Muscle layer of colon (tissue), 2 donors: Measurements from ENCODE around the gene JPH2.

ENCODE experiments used
- H3K27ac ChIP-seq: one replicate; pipeline ENCODE4 v1.7.0; 2013; ENCODE audit warnings: low read depth, mild to moderate bottlenecking, low read length, moderate library complexity
- H3K27me3 ChIP-seq, 2 donors: one replicate each; pipeline ENCODE4 v1.7.0; 2013; ENCODE audit warnings: low read length in 2 of 2, mild to moderate bottlenecking in 2 of 2; ENCODE audit not compliant: insufficient read depth in 2 of 2, control insufficient read depth in 1 of 2
- H3K36me3 ChIP-seq: one replicate; pipeline ENCODE4 v1.7.0; 2013; ENCODE audit warnings: mild to moderate bottlenecking, low read length; ENCODE audit not compliant: insufficient read depth
- H3K4me1 ChIP-seq: one replicate; pipeline ENCODE4 v1.7.0; 2013; ENCODE audit warnings: mild to moderate bottlenecking, low read length; ENCODE audit not compliant: insufficient read depth
- H3K4me3 ChIP-seq, 2 donors: one replicate each; pipeline ENCODE4 v1.7.0; 2013; ENCODE audit warnings: low read length in 2 of 2, low read depth in 1 of 2, mild to moderate bottlenecking in 1 of 2, moderate library complexity in 1 of 2
- H3K9ac ChIP-seq: one replicate; pipeline ENCODE4 v1.7.0; 2013; ENCODE audit warnings: low read length
- H3K9me3 ChIP-seq: one replicate; pipeline ENCODE4 v1.7.0; 2013; ENCODE audit warnings: mild to moderate bottlenecking, low read length
- donor health status: abdominal sarcoma.
- donor health status: Adenocarcinoma of cecum.

JPH2 gene

DNA sequence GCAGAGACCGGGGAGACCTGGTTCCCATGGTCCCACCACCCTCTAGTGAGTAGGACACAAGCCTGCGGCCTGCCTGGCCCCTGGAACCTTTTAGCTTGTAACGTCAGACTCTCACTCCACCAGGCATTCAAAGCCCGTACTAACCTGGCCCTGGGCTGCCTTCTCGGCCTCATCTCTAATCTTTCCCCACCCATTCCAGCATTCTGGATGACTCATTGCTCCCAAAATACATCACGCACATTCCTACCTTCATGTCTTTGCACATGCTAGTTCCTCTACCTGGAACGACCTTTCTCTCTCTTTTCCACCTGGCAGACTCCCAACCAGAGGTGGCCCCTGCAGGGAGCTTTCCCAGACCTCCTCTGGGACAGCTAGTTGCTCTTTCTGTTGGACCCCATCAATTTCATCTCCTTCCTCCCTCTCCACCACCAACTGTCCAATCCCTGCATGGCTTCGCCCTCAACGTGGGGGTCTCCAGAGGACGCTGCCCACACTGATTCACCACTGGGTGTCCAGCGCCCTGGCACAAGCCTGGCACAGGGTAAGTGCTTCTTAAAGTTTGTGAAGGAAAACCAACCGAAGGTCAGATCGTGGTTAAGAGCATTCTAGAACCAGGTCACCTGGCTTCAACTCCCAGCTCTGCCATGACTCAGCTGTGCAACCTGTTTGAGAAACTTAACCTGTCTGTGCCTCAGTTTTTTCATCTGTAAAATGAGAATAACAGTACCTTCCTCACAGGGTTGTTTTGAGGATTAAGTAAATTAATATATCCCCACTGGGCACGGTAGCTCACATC, 35.2 kb downstream of the JPH2 start:
- no peaks in the 10 kb centered on the region for H3K9me3 ChIP-seq
- peak overlapping the region; percentile 87 for H3K27ac ChIP-seq
- H3K36me3 ChIP-seq, result peaks cover 13% of the 10 kb centered on the region
- H3K4me1 ChIP-seq, result peaks cover 61% of the 10 kb centered on the region
- no peak overlapping the region for H3K4me3 ChIP-seq
- H3K27me3 ChIP-seq, result no peaks in the 10 kb centered on the region
- no peak overlapping the region for H3K9ac ChIP-seq

DNA sequence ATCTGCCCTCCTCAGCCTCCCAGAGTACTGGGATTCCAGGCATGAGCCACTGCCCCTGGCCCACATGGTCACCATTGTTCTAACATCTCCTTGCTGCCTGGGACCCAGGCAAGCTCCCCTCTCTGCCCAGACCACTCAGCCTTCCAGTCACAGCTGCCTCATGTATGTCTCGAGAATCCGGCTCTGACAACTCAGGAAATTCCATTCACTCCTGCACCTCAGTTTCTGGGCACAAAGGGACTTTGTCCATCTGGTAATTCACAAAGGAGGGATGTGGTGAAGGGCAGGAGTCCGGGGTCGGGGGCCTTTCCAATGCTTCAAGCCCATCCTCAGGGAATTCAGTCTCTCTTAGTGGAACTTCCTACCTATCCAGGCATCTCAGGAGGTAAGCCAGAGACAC, 40.7 kb downstream of the JPH2 start:
- H3K4me3 ChIP-seq, result no peak overlapping the region
- H3K4me1 ChIP-seq, result peaks cover 66% of the 10 kb centered on the region
- H3K27me3 ChIP-seq, result no peaks in the 10 kb centered on the region
- peaks cover 16% of the 10 kb centered on the region for H3K36me3 ChIP-seq
- H3K9me3 ChIP-seq, result no peaks in the 10 kb centered on the region
- peak overlapping the region; percentile 54 for H3K27ac ChIP-seq
- H3K9ac ChIP-seq, result no peak overlapping the region

- H3K27me3 ChIP-seq, result no peaks in the 10 kb centered on the region
- H3K4me1 ChIP-seq, result peaks cover 74% of the 10 kb centered on the region
- H3K36me3 ChIP-seq, result peaks cover 16% of the 10 kb centered on the region
- H3K27ac ChIP-seq, result peak overlapping the region; percentile 89
- no peaks in the 10 kb centered on the region for H3K9me3 ChIP-seq
- peak overlapping the region; percentile 28 for H3K9ac ChIP-seq
- H3K4me3 ChIP-seq, result peak overlapping the region in 1 of 2 donors; percentile 12
These were observed 41.7 kb downstream of the JPH2 start for GRCh38 chr20:44145131-44145775.

DNA sequence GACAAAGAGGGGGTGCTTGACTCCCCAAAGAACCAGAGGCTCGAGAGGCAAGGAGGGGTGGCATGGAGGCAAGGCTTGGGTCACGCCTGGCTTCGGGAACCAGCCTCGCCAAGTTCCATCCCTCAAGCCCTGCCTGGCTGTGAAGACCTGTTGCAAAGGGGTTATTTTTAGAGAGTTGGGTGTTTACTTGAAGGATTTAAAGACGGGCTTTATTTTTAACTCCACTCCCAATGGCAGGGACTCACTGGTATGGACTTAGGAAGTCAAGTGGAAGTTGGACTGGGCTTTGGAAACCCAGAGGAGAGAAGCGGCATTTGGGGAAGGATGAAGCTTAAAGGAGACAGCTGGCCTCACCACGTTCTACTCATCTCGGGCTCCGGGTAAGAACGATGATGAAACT, 43.1 kb downstream of the JPH2 start:
- H3K27ac ChIP-seq, result peak overlapping the region; percentile 89
- peaks cover 12% of the 10 kb centered on the region for H3K36me3 ChIP-seq
- peak overlapping the region in 1 of 2 donors; percentile 12 for H3K4me3 ChIP-seq
- H3K27me3 ChIP-seq, result no peaks in the 10 kb centered on the region
- no peaks in the 10 kb centered on the region for H3K9me3 ChIP-seq
- H3K9ac ChIP-seq, result peak overlapping the region; percentile 47
- peaks cover 74% of the 10 kb centered on the region for H3K4me1 ChIP-seq

- peak overlapping the region; percentile 87 for H3K27ac ChIP-seq
- H3K27me3 ChIP-seq, result no peaks in the 10 kb centered on the region
- H3K4me1 ChIP-seq, result peaks cover 86% of the 10 kb centered on the region
- no peak overlapping the region for H3K9ac ChIP-seq
- no peak overlapping the region for H3K4me3 ChIP-seq
- H3K36me3 ChIP-seq, result peaks cover 12% of the 10 kb centered on the region
- H3K9me3 ChIP-seq, result no peaks in the 10 kb centered on the region
These were observed 44.6 kb downstream of the JPH2 start for GRCh38 chr20:44142413-44142812.

DNA sequence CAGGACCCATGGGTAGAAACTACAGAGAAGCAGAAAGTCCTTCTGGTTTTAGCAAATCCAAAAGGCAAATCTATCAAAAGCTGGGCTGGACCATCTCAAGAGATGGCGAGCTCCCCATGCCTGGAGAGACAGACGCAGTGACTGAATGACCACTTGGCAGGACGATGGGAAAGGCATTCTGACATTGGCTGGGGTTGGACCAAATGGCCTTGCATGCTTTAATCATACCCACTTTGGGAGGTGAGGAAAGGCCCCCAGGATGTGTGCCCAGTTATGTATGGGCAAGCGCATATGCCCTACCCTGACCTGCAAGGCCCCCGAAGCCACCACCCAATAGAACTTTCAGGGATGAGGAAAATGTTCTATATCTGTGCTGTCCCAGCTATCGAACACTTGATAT, 45.1 kb downstream of the JPH2 start:
- Histone ChIP-seq H3K36me3 (peaks cover 12% of the 10 kb centered on the region), H3K27me3 (no peaks in the 10 kb centered on the region), H3K27ac (peak overlapping the region; percentile 87), H3K9me3 (no peaks in the 10 kb centered on the region), H3K9ac (no peak overlapping the region), H3K4me3 (no peak overlapping the region), H3K4me1 (peaks cover 83% of the 10 kb centered on the region)

DNA sequence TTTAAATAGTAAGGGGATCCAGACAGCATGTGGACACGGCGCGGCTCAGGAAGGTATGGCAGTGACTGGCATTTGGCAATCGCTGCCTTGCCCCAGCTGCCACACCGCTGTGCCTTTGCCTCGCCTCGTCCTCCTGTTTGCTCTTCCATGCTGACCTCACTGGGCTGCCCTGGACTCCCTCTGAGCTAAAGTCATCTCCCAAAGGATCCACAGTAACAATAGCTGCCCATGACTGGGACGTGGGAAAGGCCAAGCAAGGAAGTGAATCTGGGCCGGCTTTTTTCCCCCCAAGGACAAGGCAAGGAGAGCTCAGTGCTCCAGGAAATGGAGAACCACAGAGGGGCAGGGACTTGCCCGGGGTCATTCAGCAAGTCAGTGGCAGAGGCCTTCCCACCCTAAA, 48.1 kb downstream of the JPH2 start:
- H3K27me3 ChIP-seq, result no peaks in the 10 kb centered on the region

GRCh38 chr20:44137266-44137801, 49.7 kb downstream of the JPH2 start:
- Histone ChIP-seq H3K27ac (peak overlapping the region; percentile 97), H3K4me3 (no peak overlapping the region), H3K9me3 (no peaks in the 10 kb centered on the region), H3K4me1 (peaks cover 58% of the 10 kb centered on the region), H3K9ac (peak overlapping the region; percentile 57), H3K27me3 (no peaks in the 10 kb centered on the region), H3K36me3 (peaks cover under 1% of the 10 kb centered on the region)

More for the DNA sequence above, 48.1 kb downstream of the JPH2 start:
- Histone ChIP-seq H3K27ac (peak overlapping the region; percentile 56), H3K4me3 (no peak overlapping the region), H3K4me1 (peaks cover 74% of the 10 kb centered on the region), H3K36me3 (peaks cover 8% of the 10 kb centered on the region), H3K9me3 (no peaks in the 10 kb centered on the region), H3K9ac (no peak overlapping the region)

DNA sequence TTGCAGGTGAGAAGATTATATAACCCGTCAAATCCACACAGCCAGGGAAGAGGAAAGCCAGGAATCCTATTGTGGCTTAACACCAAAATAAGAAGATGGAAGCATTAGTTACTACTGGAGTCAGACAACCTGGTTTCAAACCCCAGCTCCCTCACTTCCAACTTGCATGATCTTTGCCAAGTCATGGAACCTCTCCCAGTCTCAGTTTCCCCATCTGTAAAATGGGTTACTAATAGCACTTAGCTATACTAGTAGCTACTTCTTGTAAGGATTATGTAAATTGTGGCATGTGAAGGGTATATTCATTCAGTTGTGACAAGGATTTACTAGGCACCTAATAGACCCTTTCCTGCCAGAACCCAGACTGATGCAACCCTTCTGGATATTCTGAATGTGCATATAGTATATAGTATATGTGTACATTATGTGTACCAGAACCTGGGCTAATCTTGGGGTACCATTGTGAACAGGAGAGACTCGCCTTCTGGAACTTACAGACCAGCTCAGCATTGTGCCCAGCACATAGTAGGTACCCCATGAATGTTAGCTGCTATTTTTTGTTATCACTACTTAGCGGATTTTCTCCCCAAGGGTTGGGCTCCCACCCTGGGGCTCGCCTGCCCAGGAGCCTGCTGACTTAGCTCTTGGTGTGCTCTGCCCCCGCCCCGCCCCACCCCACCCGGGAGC, 50.3 kb downstream of the JPH2 start:
- H3K4me1 ChIP-seq, result peaks cover 54% of the 10 kb centered on the region
- H3K4me3 ChIP-seq, result no peak overlapping the region
- H3K36me3 ChIP-seq, result no peaks in the 10 kb centered on the region
- H3K9me3 ChIP-seq, result no peaks in the 10 kb centered on the region
- H3K27ac ChIP-seq, result peak overlapping the region; percentile 97
- no peak overlapping the region for H3K9ac ChIP-seq
- no peaks in the 10 kb centered on the region for H3K27me3 ChIP-seq

- Histone ChIP-seq H3K9me3 (no peaks in the 10 kb centered on the region), H3K27me3 (no peaks in the 10 kb centered on the region), H3K36me3 (peaks cover 5% of the 10 kb centered on the region), H3K4me3 (no peak overlapping the region), H3K9ac (no peak overlapping the region), H3K4me1 (peaks cover 57% of the 10 kb centered on the region), H3K27ac (peak overlapping the region; percentile 97)
These were observed 51.4 kb downstream of the JPH2 start for GRCh38 chr20:44135417-44136204.

DNA sequence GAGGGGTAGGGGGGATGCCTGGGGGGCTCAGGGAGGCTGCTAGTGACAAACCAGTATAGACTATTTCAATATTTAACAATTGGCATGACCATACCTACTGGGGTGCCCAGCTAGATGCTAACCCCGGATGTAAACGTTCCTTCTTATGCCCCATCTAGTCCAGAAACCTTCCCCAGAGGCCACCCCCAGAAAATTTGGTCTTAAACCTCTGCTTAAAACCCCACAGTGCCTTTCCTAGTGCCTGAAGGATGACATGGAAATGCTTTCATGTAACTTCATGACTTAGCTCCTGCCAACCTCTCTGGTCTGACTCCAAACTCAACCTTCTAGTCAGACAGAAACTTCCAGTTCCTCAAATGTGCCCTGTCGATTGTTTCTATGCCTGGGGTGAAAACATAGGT, 52.0 kb downstream of the JPH2 start:
- Histone ChIP-seq H3K9me3 (no peaks in the 10 kb centered on the region), H3K4me3 (no peak overlapping the region), H3K36me3 (peaks cover 5% of the 10 kb centered on the region), H3K27me3 (no peaks in the 10 kb centered on the region), H3K4me1 (peaks cover 57% of the 10 kb centered on the region), H3K27ac (peak overlapping the region; percentile 97), H3K9ac (no peak overlapping the region)
